Measurements from ENCODE around the gene DXO.
"Not testable (repeated sequence)": the region's sequence is repeated elsewhere in the genome, so short reads cannot be mapped to it uniquely, and the experiment has no call there.

Gene DXO

GRCh38 chr6:31979238-31979898 lies 7.4 kb upstream of the DXO start:
- DNase-seq: no peak

GRCh38 chr6:31978831-31979230 lies 6.9 kb upstream of the DXO start:
- no peak for DNase-seq

- DNase-seq: no peak
Observed at GRCh38 chr6:31977816-31978431, 6.0 kb upstream of the DXO start.

GRCh38 chr6:31976065-31976464 lies 4.1 kb upstream of the DXO start:
- not testable (repeated sequence) for DNase-seq

GRCh38 chr6:31972709-31973350 lies 892 bp upstream of the DXO start:
- no peak for DNase-seq

- DNase-seq: no peak
Observed at GRCh38 chr6:31971279-31971992, 502 bp downstream of the DXO start.

- DNase-seq: no peak
Observed at GRCh38 chr6:31970604-31971271, 1.2 kb downstream of the DXO start.

- DNase-seq: no peak
Observed at GRCh38 chr6:31969712-31970603, 2.0 kb downstream of the DXO start.

- no peak for DNase-seq
Observed at GRCh38 chr6:31968791-31969711, 2.9 kb downstream of the DXO start.

- DNase-seq: no peak
Observed at GRCh38 chr6:31968326-31968725, 3.6 kb downstream of the DXO start.

- DNase-seq: no peak
Observed at GRCh38 chr6:31967926-31968320, 4.0 kb downstream of the DXO start.

GRCh38 chr6:31966997-31967925 lies 4.7 kb downstream of the DXO start:
- DNase-seq: no peak

GRCh38 chr6:31966506-31966905 lies 5.4 kb downstream of the DXO start:
- DNase-seq: no peak

- DNase-seq: no peak
Observed at GRCh38 chr6:31965700-31966099, 6.2 kb downstream of the DXO start.

GRCh38 chr6:31963921-31964320 lies 8.0 kb downstream of the DXO start:
- no peak for DNase-seq

- DNase-seq: no peak
Observed at GRCh38 chr6:31961616-31962015, 10.3 kb downstream of the DXO start.

- peak; percentile 62 for DNase-seq
Observed at GRCh38 chr6:31958741-31959739, 12.9 kb downstream of the DXO start, which contains the start of the genes NELFE and SKIC2. TSS of gene NELFE (minus strand) at chr6:31958971. CDS start at chr6:31958446, 525 bp downstream. TSS of gene SKIC2 (plus strand) at chr6:31959175. CDS start at chr6:31959193, 18 bp downstream.

GRCh38 chr6:31958412-31958740 lies 13.6 kb downstream of the DXO start:
- DNase-seq: no peak
